ENCODE data around the gene MYO1E.
"Not testable (repeated sequence)": the region's sequence is repeated elsewhere in the genome, so short reads cannot be mapped to it uniquely, and the experiment has no call there.

The MYO1E gene

DNA sequence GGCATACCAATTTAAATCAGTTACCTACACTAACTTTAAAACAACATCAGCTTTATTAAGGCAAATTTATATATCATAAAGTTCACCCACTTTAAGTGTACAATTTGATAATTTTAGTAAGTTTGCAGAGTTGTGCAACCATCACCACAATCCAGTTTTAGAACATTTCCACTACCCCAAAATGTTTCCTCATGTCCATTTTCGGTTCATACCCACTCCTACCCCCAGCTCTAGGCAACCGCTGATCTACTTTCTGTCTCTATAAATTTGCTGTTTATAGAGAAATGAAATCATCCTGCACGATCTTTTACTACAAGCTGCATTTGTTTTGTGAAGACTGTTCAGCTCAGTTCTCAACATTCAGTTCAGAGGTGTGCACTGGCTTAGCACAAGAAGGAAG lies 33.8 kb upstream of the MYO1E start:
- Histone ChIP-seq H3K4me3 (no peak overlapping the region), H3K27ac (no peak overlapping the region), H3K9me3 (ENCODE audit: low read depth, low read length) (no peaks in the 10 kb centered on the region), H3K36me3 (ENCODE audit: insufficient read depth, low read length) (no peaks in the 10 kb centered on the region), H3K9ac (ENCODE audit: insufficient read length) (no peak overlapping the region)
- no peak for DNase-seq (ENCODE audit: low read depth, low spot score)
- no peak for TF ChIP-seq EZH2 (IDR thresholded peaks at IDR 0.05)
- TF ChIP-seq POLR2AphosphoS5 (IDR thresholded peaks at IDR 0.05; ENCODE audit: borderline replicate concordance, low read depth, low read length), result no peak
- no peak for TF ChIP-seq FOXP2 (optimal IDR thresholded peaks at IDR 0.05; ENCODE audit: control extremely low read depth, extremely low read length, insufficient read depth)

DNA sequence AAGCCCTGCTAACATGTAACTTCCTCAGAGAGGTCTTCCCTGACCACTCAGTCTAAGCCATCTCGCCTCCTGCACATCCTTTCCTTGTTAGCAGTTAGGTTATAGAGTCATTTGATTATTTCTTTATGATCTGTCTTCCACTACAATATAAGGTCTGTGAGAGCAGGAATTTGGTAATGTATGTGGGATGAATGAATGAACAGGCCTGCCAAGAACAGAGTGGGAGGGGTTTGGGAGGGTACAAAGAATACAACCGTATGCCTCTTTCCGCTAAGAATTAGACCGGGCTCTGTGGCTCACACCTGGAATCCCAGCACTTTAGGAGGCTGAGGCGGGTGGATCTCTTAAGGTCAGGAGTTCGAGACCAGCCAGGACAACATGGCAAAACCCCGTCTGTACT lies 32.4 kb upstream of the MYO1E start:
- TF ChIP-seq FOXP2 (optimal IDR thresholded peaks at IDR 0.05; ENCODE audit: control extremely low read depth, extremely low read length, insufficient read depth) (no peak), POLR2AphosphoS5 (IDR thresholded peaks at IDR 0.05; ENCODE audit: borderline replicate concordance, low read depth, low read length) (no peak), EZH2 (IDR thresholded peaks at IDR 0.05) (no peak)
- no peak overlapping the region for H3K27ac ChIP-seq
- H3K36me3 ChIP-seq (ENCODE audit: insufficient read depth, low read length), result no peaks in the 10 kb centered on the region
- H3K4me3 ChIP-seq, result no peak overlapping the region
- H3K9me3 ChIP-seq (ENCODE audit: low read depth, low read length), result no peaks in the 10 kb centered on the region
- no peak overlapping the region for H3K9ac ChIP-seq (ENCODE audit: insufficient read length)
- no peak for DNase-seq (ENCODE audit: low read depth, low spot score)

GRCh38 chr15:59401824-59402569 lies 29.3 kb upstream of the MYO1E start:
- Histone ChIP-seq H3K36me3 (ENCODE audit: insufficient read depth, low read length) (no peaks in the 10 kb centered on the region), H3K9ac (ENCODE audit: insufficient read length) (no peak overlapping the region), H3K27ac (no peak overlapping the region), H3K9me3 (ENCODE audit: low read depth, low read length) (no peaks in the 10 kb centered on the region), H3K4me3 (no peak overlapping the region)
- DNase-seq (ENCODE audit: low read depth, low spot score), result no peak
- TF ChIP-seq FOXP2 (optimal IDR thresholded peaks at IDR 0.05; ENCODE audit: control extremely low read depth, extremely low read length, insufficient read depth), result no peak
- TF ChIP-seq POLR2AphosphoS5 (IDR thresholded peaks at IDR 0.05; ENCODE audit: borderline replicate concordance, low read depth, low read length), result no peak
- no peak for TF ChIP-seq EZH2 (IDR thresholded peaks at IDR 0.05)

DNA sequence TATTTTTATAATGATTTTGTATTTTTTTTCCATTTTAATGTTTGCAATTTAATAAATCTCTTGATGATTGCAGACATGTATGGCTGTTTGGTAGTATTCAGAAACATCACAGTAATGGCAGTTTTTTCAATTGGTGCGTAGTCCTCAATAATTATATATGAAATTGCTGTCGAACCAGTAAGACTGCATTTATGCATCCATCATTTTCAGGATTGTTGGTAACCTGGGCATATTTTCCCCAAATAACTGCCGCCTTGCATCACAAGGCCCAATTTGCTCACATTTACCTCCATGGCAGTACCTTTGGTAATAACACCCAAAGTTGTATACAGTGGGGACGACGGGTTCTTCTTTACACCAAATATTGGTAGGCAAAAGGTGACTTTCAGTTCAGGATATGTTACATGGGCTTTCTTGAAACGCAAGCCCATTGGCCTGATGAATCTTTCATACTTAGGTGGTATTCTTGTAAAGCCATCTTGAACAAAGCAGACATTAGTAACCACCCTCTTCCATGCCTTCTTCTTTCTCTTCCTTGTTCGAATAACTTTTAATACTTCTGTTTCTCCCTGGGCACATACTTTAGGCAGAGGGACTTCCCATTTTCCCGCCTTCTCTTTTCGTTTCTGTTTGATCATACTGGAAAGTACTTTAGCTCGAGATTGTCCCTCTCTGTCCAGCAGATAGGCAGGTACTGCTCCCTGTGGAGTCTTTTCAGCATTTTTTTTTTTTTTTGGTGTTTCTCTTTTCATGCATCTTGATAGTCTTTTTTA lies 28.6 kb upstream of the MYO1E start:
- H3K4me3 ChIP-seq; H3K27ac ChIP-seq; DNase-seq (ENCODE audit: low read depth, low spot score); H3K9ac ChIP-seq (ENCODE audit: insufficient read length); H3K9me3 ChIP-seq (ENCODE audit: low read depth, low read length); H3K36me3 ChIP-seq (ENCODE audit: insufficient read depth, low read length): not testable (repeated sequence)

GRCh38 chr15:59400103-59400813 lies 27.6 kb upstream of the MYO1E start:
- H3K9ac ChIP-seq (ENCODE audit: insufficient read length), result no peak overlapping the region
- H3K36me3 ChIP-seq (ENCODE audit: insufficient read depth, low read length), result no peaks in the 10 kb centered on the region
- TF ChIP-seq EZH2 (IDR thresholded peaks at IDR 0.05) (no peak), POLR2AphosphoS5 (IDR thresholded peaks at IDR 0.05; ENCODE audit: borderline replicate concordance, low read depth, low read length) (no peak), FOXP2 (optimal IDR thresholded peaks at IDR 0.05; ENCODE audit: control extremely low read depth, extremely low read length, insufficient read depth) (no peak)
- H3K4me3 ChIP-seq, result no peak overlapping the region
- no peaks in the 10 kb centered on the region for H3K9me3 ChIP-seq (ENCODE audit: low read depth, low read length)
- H3K27ac ChIP-seq, result no peak overlapping the region
- DNase-seq (ENCODE audit: low read depth, low spot score), result no peak

- no peaks in the 10 kb centered on the region for H3K9me3 ChIP-seq (ENCODE audit: low read depth, low read length)
- H3K9ac ChIP-seq (ENCODE audit: insufficient read length), result no peak overlapping the region
- DNase-seq (ENCODE audit: low read depth, low spot score), result no peak
- H3K36me3 ChIP-seq (ENCODE audit: insufficient read depth, low read length), result no peaks in the 10 kb centered on the region
- H3K27ac ChIP-seq, result no peak overlapping the region
- no peak overlapping the region for H3K4me3 ChIP-seq
- TF ChIP-seq EZH2 (IDR thresholded peaks at IDR 0.05) (no peak), FOXP2 (optimal IDR thresholded peaks at IDR 0.05; ENCODE audit: control extremely low read depth, extremely low read length, insufficient read depth) (no peak), POLR2AphosphoS5 (IDR thresholded peaks at IDR 0.05; ENCODE audit: borderline replicate concordance, low read depth, low read length) (no peak)
These were observed 26.9 kb upstream of the MYO1E start for GRCh38 chr15:59399465-59400102.

DNA sequence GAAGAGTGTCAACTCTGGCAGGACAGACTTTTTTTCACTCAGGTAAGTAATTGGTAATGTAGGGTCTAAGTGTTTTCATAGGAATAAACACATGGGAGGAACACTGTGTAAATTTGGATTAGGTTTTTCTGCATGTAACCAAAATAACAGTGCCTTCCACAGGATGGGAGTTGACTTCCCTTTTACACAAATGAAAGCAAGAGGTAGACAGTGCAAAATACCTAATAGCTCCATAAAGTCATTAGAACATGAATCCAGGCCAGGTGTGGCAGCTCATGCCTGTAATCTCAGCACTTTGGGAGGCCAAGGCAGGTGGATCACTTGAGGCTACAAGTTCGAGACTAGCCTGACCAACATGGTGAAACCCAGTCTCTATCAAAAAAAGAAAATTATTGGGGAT lies 25.5 kb upstream of the MYO1E start:
- H3K27ac ChIP-seq, result no peak overlapping the region
- H3K9me3 ChIP-seq (ENCODE audit: low read depth, low read length), result no peaks in the 10 kb centered on the region
- no peak for DNase-seq (ENCODE audit: low read depth, low spot score)
- no peaks in the 10 kb centered on the region for H3K36me3 ChIP-seq (ENCODE audit: insufficient read depth, low read length)
- TF ChIP-seq EZH2 (IDR thresholded peaks at IDR 0.05) (no peak), FOXP2 (optimal IDR thresholded peaks at IDR 0.05; ENCODE audit: control extremely low read depth, extremely low read length, insufficient read depth) (no peak), POLR2AphosphoS5 (IDR thresholded peaks at IDR 0.05; ENCODE audit: borderline replicate concordance, low read depth, low read length) (no peak)
- H3K4me3 ChIP-seq, result no peak overlapping the region
- no peak overlapping the region for H3K9ac ChIP-seq (ENCODE audit: insufficient read length)

DNA sequence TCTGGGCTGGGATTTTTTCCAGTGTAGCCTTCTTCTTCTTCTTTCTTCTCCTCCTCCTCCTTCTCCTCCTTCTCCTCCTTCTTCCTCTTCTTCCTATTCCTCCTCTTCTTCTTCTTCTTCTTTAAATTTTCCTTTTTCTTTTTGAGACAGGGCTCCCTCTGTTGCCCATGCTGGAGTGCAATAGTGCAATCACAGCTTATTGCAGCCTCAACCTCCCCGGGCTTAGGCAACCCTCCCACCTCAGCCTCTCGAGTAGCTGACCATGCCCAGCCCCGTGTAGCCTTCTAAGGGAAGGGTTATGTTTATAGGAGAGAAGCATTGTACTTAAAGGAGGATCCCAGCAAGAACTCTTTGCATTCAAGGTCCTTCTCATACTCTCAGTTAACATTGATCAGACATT lies 24.0 kb upstream of the MYO1E start:
- no peak for DNase-seq (ENCODE audit: low read depth, low spot score)
- no peak overlapping the region for H3K27ac ChIP-seq
- no peaks in the 10 kb centered on the region for H3K36me3 ChIP-seq (ENCODE audit: insufficient read depth, low read length)
- no peak overlapping the region for H3K9ac ChIP-seq (ENCODE audit: insufficient read length)
- no peak overlapping the region for H3K4me3 ChIP-seq
- H3K9me3 ChIP-seq (ENCODE audit: low read depth, low read length), result no peaks in the 10 kb centered on the region
- TF ChIP-seq POLR2AphosphoS5 (IDR thresholded peaks at IDR 0.05; ENCODE audit: borderline replicate concordance, low read depth, low read length) (no peak), EZH2 (IDR thresholded peaks at IDR 0.05) (no peak), FOXP2 (optimal IDR thresholded peaks at IDR 0.05; ENCODE audit: control extremely low read depth, extremely low read length, insufficient read depth) (no peak)
